Colonic mucosa (tissue), 4 donors: Measurements from ENCODE around the gene ADCY9. TPM values are rescaled to one million over a fixed set of nuclear protein-coding genes. Genes with fewer than 3 reads are reported as not detected.
"Not testable (repeated sequence)": the region's sequence is repeated elsewhere in the genome, so short reads cannot be mapped to it uniquely, and the experiment has no call there.

ENCODE experiments used
- DNase-seq: peaks from one replicate; pipeline ENCODE4 v3.0.0-alpha.2; 2020
- H3K27ac ChIP-seq: fragments of 200-600 bp; one replicate; pipeline ENCODE4 v1.8.0; 2021
- H3K27me3 ChIP-seq: fragments of 200-600 bp; one replicate; pipeline ENCODE4 v1.8.0; 2021
- H3K36me3 ChIP-seq: fragments of 200-600 bp; one replicate; pipeline ENCODE4 v1.8.0; 2021
- H3K4me1 ChIP-seq: fragments of 200-600 bp; one replicate; pipeline ENCODE4 v1.8.0; 2021; ENCODE audit warnings: mild to moderate bottlenecking
- H3K4me3 ChIP-seq: fragments of 200-600 bp; one replicate; pipeline ENCODE4 v1.8.0; 2021
- H3K9ac ChIP-seq, 2 donors: one replicate each; pipeline ENCODE4 v1.7.0; 2013; ENCODE audit warnings: control low read depth in 2 of 2, low read depth in 2 of 2, low read length in 2 of 2
- H3K9me3 ChIP-seq: fragments of 200-600 bp; one replicate; pipeline ENCODE4 v1.8.0; 2021
- intact Hi-C: fragments of 100-400 bp; cut with DNase I; formaldehyde crosslinking; loops from one replicate; pipeline ENCODE4 v1.14.1; 2022
- total RNA-seq, 2 donors: library from RNA; stranded (reverse); fragmentation: NEBNext Ultra II Directional in 1 of 2; extraction: Animal tissue kit (Norgen Biotek cat#: 25700) in 1 of 2; gene quantifications; one replicate each; pipeline ENCODE4 v1.2.1, GENCODE V29; 2021
- TF ChIP-seq, protein P1 (sequence below): fragments of 200-600 bp; IDR thresholded peaks from one replicate; pipeline ENCODE4 v1.8.0; 2022; ENCODE audit warnings: antibody characterized with exemption, mild to moderate bottlenecking
- donor health status: healthy.
- donor health status: DM: no; HTN: no; CAD: no.
- donor health status: DM: no; HTN: no; CAD: no.

ADCY9 gene
- total RNA-seq, 2 donors from 2014 or later: 23.8 to 25.6 TPM

- Histone ChIP-seq H3K4me3 (no peak overlapping the region), H3K27me3 (no peaks in the 10 kb centered on the region), H3K9me3 (no peaks in the 10 kb centered on the region), H3K4me1 (peaks cover 5% of the 10 kb centered on the region), H3K27ac (no peak overlapping the region), H3K9ac (no peak overlapping the region), H3K36me3 (no peaks in the 10 kb centered on the region)
- TF ChIP-seq, protein P1, sequence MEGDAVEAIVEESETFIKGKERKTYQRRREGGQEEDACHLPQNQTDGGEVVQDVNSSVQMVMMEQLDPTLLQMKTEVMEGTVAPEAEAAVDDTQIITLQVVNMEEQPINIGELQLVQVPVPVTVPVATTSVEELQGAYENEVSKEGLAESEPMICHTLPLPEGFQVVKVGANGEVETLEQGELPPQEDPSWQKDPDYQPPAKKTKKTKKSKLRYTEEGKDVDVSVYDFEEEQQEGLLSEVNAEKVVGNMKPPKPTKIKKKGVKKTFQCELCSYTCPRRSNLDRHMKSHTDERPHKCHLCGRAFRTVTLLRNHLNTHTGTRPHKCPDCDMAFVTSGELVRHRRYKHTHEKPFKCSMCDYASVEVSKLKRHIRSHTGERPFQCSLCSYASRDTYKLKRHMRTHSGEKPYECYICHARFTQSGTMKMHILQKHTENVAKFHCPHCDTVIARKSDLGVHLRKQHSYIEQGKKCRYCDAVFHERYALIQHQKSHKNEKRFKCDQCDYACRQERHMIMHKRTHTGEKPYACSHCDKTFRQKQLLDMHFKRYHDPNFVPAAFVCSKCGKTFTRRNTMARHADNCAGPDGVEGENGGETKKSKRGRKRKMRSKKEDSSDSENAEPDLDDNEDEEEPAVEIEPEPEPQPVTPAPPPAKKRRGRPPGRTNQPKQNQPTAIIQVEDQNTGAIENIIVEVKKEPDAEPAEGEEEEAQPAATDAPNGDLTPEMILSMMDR: no peak
- intact Hi-C loops: no loop called here
- DNase-seq: no peak
Measured at GRCh38 chr16:4048481-4048880, 67.8 kb downstream of the ADCY9 start.

GRCh38 chr16:4046221-4046620 lies 70.0 kb downstream of the ADCY9 start:
- no peaks in the 10 kb centered on the region for H3K36me3 ChIP-seq
- no peak for DNase-seq
- H3K9ac ChIP-seq: no peak overlapping the region
- H3K27ac ChIP-seq: no peak overlapping the region
- H3K27me3 ChIP-seq: no peaks in the 10 kb centered on the region
- intact Hi-C loops: no loop called here
- H3K4me1 ChIP-seq: peaks cover 5% of the 10 kb centered on the region
- TF ChIP-seq, protein P1: no peak
- no peak overlapping the region for H3K4me3 ChIP-seq
- H3K9me3 ChIP-seq: no peaks in the 10 kb centered on the region

DNA sequence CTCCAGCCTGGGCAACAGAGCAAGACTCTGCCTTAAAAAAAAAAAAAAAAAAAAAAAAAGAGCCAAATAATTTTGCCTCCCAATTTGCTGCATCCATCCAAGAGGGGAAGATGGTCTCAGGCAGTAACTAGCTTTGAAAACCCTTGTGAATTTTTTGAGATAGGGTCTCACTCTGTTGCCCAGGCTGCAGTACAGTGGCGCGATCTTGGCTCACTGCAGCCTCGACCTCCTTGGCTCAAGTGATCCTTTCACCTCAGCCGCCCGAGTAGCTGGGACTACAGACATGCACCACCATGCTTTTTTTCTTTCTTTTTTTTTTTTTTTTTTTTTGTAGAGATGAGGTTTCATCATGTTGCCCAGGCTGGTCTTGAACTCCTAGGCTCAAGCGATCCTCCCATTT lies 70.7 kb downstream of the ADCY9 start:
- H3K27ac ChIP-seq, H3K27me3 ChIP-seq, DNase-seq, H3K36me3 ChIP-seq, H3K9me3 ChIP-seq, H3K4me1 ChIP-seq, intact Hi-C loops, H3K4me3 ChIP-seq, H3K9ac ChIP-seq: not testable (repeated sequence)

DNA sequence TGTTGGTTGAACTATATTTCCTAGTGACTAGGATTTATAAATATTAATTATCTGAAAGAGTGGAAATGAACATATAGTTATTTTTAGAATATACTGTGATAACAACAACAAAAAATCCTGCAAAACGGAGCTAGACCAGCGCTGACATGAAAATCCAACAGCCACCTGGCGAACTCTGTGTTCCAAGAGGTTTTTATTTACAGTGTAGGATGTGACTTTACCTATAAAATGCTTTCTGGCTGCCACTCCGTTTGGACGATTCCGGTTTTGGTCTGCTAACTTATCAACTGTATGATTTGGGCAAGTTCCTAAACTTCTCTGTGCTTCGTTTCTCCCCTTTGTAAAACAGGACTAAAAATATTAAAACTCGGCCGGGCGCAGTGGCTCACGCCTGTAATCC lies 73.7 kb downstream of the ADCY9 start:
- no peaks in the 10 kb centered on the region for H3K9me3 ChIP-seq
- DNase-seq: no peak
- no peaks in the 10 kb centered on the region for H3K27me3 ChIP-seq
- TF ChIP-seq, protein P1: no peak
- H3K36me3 ChIP-seq: no peaks in the 10 kb centered on the region
- H3K4me3 ChIP-seq: no peak overlapping the region
- H3K4me1 ChIP-seq: peaks cover 5% of the 10 kb centered on the region
- H3K9ac ChIP-seq: no peak overlapping the region
- no peak overlapping the region for H3K27ac ChIP-seq
- intact Hi-C loops: no loop called here

DNA sequence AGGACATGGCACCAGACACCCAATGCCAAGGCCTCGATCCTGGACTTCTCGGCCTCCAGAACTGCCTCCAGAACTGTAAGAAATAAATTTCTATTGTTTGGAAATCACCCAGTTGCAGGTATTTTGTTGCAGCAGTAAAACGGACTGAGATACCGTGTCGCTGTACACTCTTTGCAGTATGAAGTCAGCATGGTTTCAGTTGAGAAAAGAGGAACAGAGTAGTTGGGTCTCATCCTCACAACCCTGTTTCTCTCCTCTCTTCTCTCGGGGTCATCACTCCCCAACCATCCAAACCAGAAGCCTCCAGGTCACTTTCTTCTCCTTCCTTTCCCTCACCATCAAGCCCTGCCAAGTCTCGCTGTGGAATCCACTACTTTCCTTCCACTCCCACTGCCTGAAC lies 77.8 kb downstream of the ADCY9 start:
- Histone ChIP-seq H3K4me1 (no peaks in the 10 kb centered on the region), H3K9ac (no peak overlapping the region), H3K27ac (no peak overlapping the region), H3K27me3 (no peaks in the 10 kb centered on the region), H3K36me3 (no peaks in the 10 kb centered on the region), H3K9me3 (no peaks in the 10 kb centered on the region), H3K4me3 (no peak overlapping the region)
- intact Hi-C loops: no loop called here
- no peak for DNase-seq
- TF ChIP-seq, protein P1: no peak

DNA sequence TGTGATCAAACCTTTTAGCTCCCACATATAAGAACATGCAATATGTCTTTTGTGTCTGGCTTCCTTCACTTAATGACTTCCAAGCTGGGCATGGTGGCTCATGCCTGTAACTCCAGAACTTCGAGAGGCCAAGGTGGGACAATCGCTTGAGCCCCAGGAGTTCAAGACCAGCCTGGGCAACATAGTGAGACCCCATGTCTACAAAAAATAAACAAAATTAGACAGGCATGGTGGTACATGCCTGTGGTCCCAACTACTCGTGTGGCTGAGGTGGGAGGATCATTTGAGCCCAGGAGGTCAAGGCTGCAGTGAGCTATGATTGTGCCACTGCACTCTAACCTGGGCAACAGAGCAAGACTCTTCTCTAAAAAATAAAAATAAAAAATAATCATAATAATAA lies 79.3 kb downstream of the ADCY9 start:
- H3K27ac ChIP-seq, H3K36me3 ChIP-seq, H3K4me3 ChIP-seq, H3K27me3 ChIP-seq, intact Hi-C loops, DNase-seq, H3K9ac ChIP-seq, H3K9me3 ChIP-seq, H3K4me1 ChIP-seq: not testable (repeated sequence)

DNA sequence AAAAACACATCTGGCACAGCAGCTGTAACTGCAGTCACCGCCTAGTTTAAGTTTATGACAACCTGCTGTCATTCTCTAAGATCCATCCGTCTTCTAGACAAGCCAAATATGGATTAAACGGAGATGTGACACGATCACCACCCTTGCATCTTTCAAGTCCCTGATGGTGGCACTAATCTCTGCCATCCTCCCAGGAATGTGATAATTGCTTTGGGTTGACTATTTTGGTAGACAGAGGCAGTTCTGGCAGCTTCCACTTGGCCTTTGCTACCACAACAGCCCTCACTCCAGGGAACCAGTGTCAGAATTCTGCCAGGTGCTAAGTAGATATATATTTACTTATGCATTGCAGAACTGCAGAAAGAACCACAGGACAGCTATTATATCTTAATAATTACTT lies 81.3 kb downstream of the ADCY9 start:
- H3K4me1 ChIP-seq: no peaks in the 10 kb centered on the region
- H3K9me3 ChIP-seq: no peaks in the 10 kb centered on the region
- DNase-seq: no peak
- no peak overlapping the region for H3K9ac ChIP-seq
- no peaks in the 10 kb centered on the region for H3K36me3 ChIP-seq
- intact Hi-C loops: no loop called here
- H3K4me3 ChIP-seq: no peak overlapping the region
- no peaks in the 10 kb centered on the region for H3K27me3 ChIP-seq
- TF ChIP-seq, protein P1: no peak
- H3K27ac ChIP-seq: no peak overlapping the region
